ENCODE measurements around the gene AGO4. TPM values are rescaled to one million over a fixed set of nuclear protein-coding genes. Genes with fewer than 3 reads are reported as not detected.

The AGO4 gene
- total and polyA plus RNA-seq, 2 donors (not counting 1 experiment from before 2014, with no cell fraction given) = 7.8 to 22.6 TPM

- no peaks in the 10 kb centered on the region for H3K79me2 ChIP-seq (ENCODE audit: control insufficient read depth, insufficient read depth, low read length)
- H3K27ac ChIP-seq (ENCODE audit: low read length in 2 of 2) = no peak overlapping the region
- ATAC-seq (ENCODE audit: low read depth) (no peak), DNase-seq (no peak)
- no peaks in the 10 kb centered on the region for H4K20me1 ChIP-seq (ENCODE audit: control insufficient read depth, insufficient read depth, low read length, poor library complexity, severe bottlenecking)
- no peaks in the 10 kb centered on the region for H3K27me3 ChIP-seq (replicated peaks in 1 of 4; ENCODE audit: control extremely low read depth in 1 of 4, control insufficient read depth in 3 of 4, insufficient read depth in 4 of 4, low read length in 3 of 4)
- H3K36me3 ChIP-seq (replicated peaks in 1 of 2; ENCODE audit: control extremely low read depth in 1 of 2, control insufficient read depth in 1 of 2, extremely low read depth in 1 of 2, insufficient read depth in 2 of 2, low read length in 1 of 2) = peaks cover 3 to 35% of the 10 kb centered on the region in 2 experiments
- ChIA-PET CTCF (no interaction called here), POLR2A (no interaction called here)
- intact Hi-C loops (cut with micrococcal nuclease) = no loop called here
- H3K27me3 Mint-ChIP-seq = no peaks in the 10 kb centered on the region
- no peaks in the 10 kb centered on the region for H3K9me3 ChIP-seq (ENCODE audit: control extremely low read depth in 1 of 3, control insufficient read depth in 2 of 3, insufficient read depth in 1 of 3, low read length in 2 of 3)
- no peak overlapping the region for H3K9ac ChIP-seq (ENCODE audit: low read length)
- peaks cover 3% of the 10 kb centered on the region for H3K9me3 Mint-ChIP-seq (ENCODE audit: insufficient read depth)
- H3K4me2 ChIP-seq (replicated peaks; ENCODE audit: low read depth, low read length, poor library complexity, severe bottlenecking) = no peak overlapping the region
- H3K4me1 ChIP-seq (ENCODE audit: control insufficient read depth in 2 of 2, insufficient read depth in 2 of 2, low read length in 2 of 2) = no peaks in the 10 kb centered on the region
- no peak overlapping the region for H2AFZ ChIP-seq (ENCODE audit: insufficient read depth, low read depth, low read length, poor library complexity, severe bottlenecking)
- H3K27ac Mint-ChIP-seq = no peak overlapping the region
- no peak overlapping the region for H3K4me3 Mint-ChIP-seq
- no peaks in the 10 kb centered on the region for H3K4me1 Mint-ChIP-seq
- no peak overlapping the region for H3K4me3 ChIP-seq (ENCODE audit: control extremely low read depth in 1 of 5, extremely low read depth in 1 of 5, insufficient read depth in 1 of 5, low read depth in 2 of 5, low read length in 4 of 5)
- 86% methylated on average over 2 of the region's 2 CpGs for WGBS (ENCODE audit: insufficient coverage)
- TF ChIP-seq CTCF (IDR thresholded peaks at IDR 0.05) (no peak), EZH2 (IDR thresholded peaks at IDR 0.05; ENCODE audit: borderline replicate concordance, insufficient read depth, low read depth, low read length, poor library complexity, severe bottlenecking) (no peak)
These were observed 27.6 kb downstream of the AGO4 start for GRCh38 chr1:35835398-35835797.

- ChIA-PET CTCF (no interaction called here), POLR2A (no interaction called here)
- no peak overlapping the region for H2AFZ ChIP-seq (ENCODE audit: insufficient read depth, low read depth, low read length, poor library complexity, severe bottlenecking)
- intact Hi-C loops (cut with micrococcal nuclease) = no loop called here
- Mint-ChIP-seq H3K27ac (no peak overlapping the region), H3K27me3 (no peaks in the 10 kb centered on the region), H3K9me3 (ENCODE audit: insufficient read depth) (peaks cover 3% of the 10 kb centered on the region), H3K4me3 (no peak overlapping the region), H3K4me1 (no peaks in the 10 kb centered on the region)
- no CpG with 5 or more reads among the region's 1 CpG for WGBS (ENCODE audit: insufficient coverage)
- no peaks in the 10 kb centered on the region for H3K4me1 ChIP-seq (ENCODE audit: control insufficient read depth in 2 of 2, insufficient read depth in 2 of 2, low read length in 2 of 2)
- ATAC-seq (ENCODE audit: low read depth) = no peak
- no peak overlapping the region for H3K9ac ChIP-seq (ENCODE audit: low read length)
- no peak for DNase-seq
- no peaks in the 10 kb centered on the region for H3K9me3 ChIP-seq (ENCODE audit: control extremely low read depth in 1 of 3, control insufficient read depth in 2 of 3, insufficient read depth in 1 of 3, low read length in 2 of 3)
- H3K79me2 ChIP-seq (ENCODE audit: control insufficient read depth, insufficient read depth, low read length) = no peaks in the 10 kb centered on the region
- TF ChIP-seq EZH2 (IDR thresholded peaks at IDR 0.05; ENCODE audit: borderline replicate concordance, insufficient read depth, low read depth, low read length, poor library complexity, severe bottlenecking) = no peak
- no peak for TF ChIP-seq CTCF (IDR thresholded peaks at IDR 0.05)
- H3K4me3 ChIP-seq (ENCODE audit: control extremely low read depth in 1 of 5, extremely low read depth in 1 of 5, insufficient read depth in 1 of 5, low read depth in 2 of 5, low read length in 4 of 5) = no peak overlapping the region
- no peaks in the 10 kb centered on the region for H3K27me3 ChIP-seq (replicated peaks in 1 of 4; ENCODE audit: control extremely low read depth in 1 of 4, control insufficient read depth in 3 of 4, insufficient read depth in 4 of 4, low read length in 3 of 4)
- no peaks in the 10 kb centered on the region for H4K20me1 ChIP-seq (ENCODE audit: control insufficient read depth, insufficient read depth, low read length, poor library complexity, severe bottlenecking)
- no peak overlapping the region for H3K4me2 ChIP-seq (replicated peaks; ENCODE audit: low read depth, low read length, poor library complexity, severe bottlenecking)
- H3K36me3 ChIP-seq (replicated peaks in 1 of 2; ENCODE audit: control extremely low read depth in 1 of 2, control insufficient read depth in 1 of 2, extremely low read depth in 1 of 2, insufficient read depth in 2 of 2, low read length in 1 of 2) = peaks cover 9 to 40% of the 10 kb centered on the region in 2 experiments
- no peak overlapping the region for H3K27ac ChIP-seq (ENCODE audit: low read length in 2 of 2)
These were observed 28.9 kb downstream of the AGO4 start for GRCh38 chr1:35836734-35837133.
